OCI-LY1 (cell line): ENCODE results near the gene OXTR.

Experiments used
- H2AFZ ChIP-seq: fragments of 200-600 bp; sonication (generic), shearing (Covaris generic); 2 replicates; pipeline ENCODE4 v1.6.0; 2014; ENCODE audit warnings: antibody characterized with exemption, mild to moderate bottlenecking, low read length
- H3F3A ChIP-seq: fragments of 200-600 bp; sonication (generic), shearing (Covaris generic); 2 replicates; pipeline ENCODE4 v1.6.0; 2014; ENCODE audit warnings: mild to moderate bottlenecking, antibody characterized with exemption, low read length, moderate library complexity; ENCODE audit not compliant: insufficient read depth
- H3K27ac ChIP-seq: fragments of 200-600 bp; sonication (generic); 2 replicates; pipeline ENCODE4 v1.5.1; 2014; ENCODE audit warnings: low read length, mixed run types, mild to moderate bottlenecking, low read depth; ENCODE audit not compliant: poor library complexity, severe bottlenecking
- H3K27me3 ChIP-seq: fragments of 200-600 bp; sonication (generic); 2 replicates; pipeline ENCODE4 v1.6.0; 2014; ENCODE audit warnings: antibody characterized with exemption, mild to moderate bottlenecking, low read length, moderate library complexity; ENCODE audit not compliant: insufficient read depth
- H3K36me3 ChIP-seq: fragments of 200-600 bp; sonication (generic); 2 replicates; pipeline ENCODE4 v1.6.1; 2014; ENCODE audit warnings: mild to moderate bottlenecking, antibody characterized with exemption, low read length, moderate library complexity, mixed read lengths; ENCODE audit not compliant: insufficient read depth
- H3K4me1 ChIP-seq: fragments of 200-600 bp; sonication (generic); 2 replicates; pipeline ENCODE4 v1.5.1; 2014; ENCODE audit warnings: mild to moderate bottlenecking, low read length, moderate library complexity; ENCODE audit not compliant: insufficient read depth, severe bottlenecking
- H3K4me2 ChIP-seq: fragments of 200-600 bp; sonication (generic), shearing (Covaris generic); 2 replicates; pipeline ENCODE4 v1.6.1; 2014; ENCODE audit warnings: low read length
- H3K4me3 ChIP-seq: fragments of 200-600 bp; sonication (generic); 2 replicates; pipeline ENCODE4 v1.5.1; 2014; ENCODE audit warnings: low read length, low read depth, mild to moderate bottlenecking, mixed read lengths; ENCODE audit not compliant: poor library complexity, severe bottlenecking
- H3K79me2 ChIP-seq: fragments of 200-600 bp; shearing (Covaris generic); 2 replicates; pipeline ENCODE4 v1.6.1; 2016; ENCODE audit warnings: mixed run types, low read length, mixed read lengths; ENCODE audit not compliant: insufficient read depth
- H3K9ac ChIP-seq: fragments of 200-600 bp; sonication (generic), shearing (Covaris generic); 2 replicates; pipeline ENCODE4 v1.6.1; 2014; ENCODE audit warnings: mild to moderate bottlenecking, low read length, mixed read lengths
- H3K9me2 ChIP-seq: fragments of 200-600 bp; sonication (generic), shearing (Covaris generic); 2 replicates; pipeline ENCODE4 v1.6.1; 2014; ENCODE audit warnings: low read depth, mild to moderate bottlenecking, low read length, mixed read lengths
- H3K9me3 ChIP-seq: fragments of 200-600 bp; shearing (Covaris generic); 2 replicates; pipeline ENCODE4 v1.6.1; 2014; ENCODE audit warnings: low read length, mixed read lengths
- H4K20me1 ChIP-seq: fragments of 200-600 bp; sonication (generic), shearing (Covaris generic); 2 replicates; pipeline ENCODE4 v1.6.0; 2016; ENCODE audit warnings: mild to moderate bottlenecking, low read length; ENCODE audit not compliant: insufficient read depth
- EZH2 ChIP-seq: fragments of 200-600 bp; sonication (generic), shearing (Covaris generic); IDR thresholded peaks from 2 replicates; pipeline ENCODE4 v1.8.0; 2017; ENCODE audit warnings: borderline replicate concordance, mixed run types, mild to moderate bottlenecking, antibody characterized with exemption, low read length, moderate library complexity, mixed read lengths
- TF ChIP-seq, protein P1 (sequence below): fragments of 200-600 bp; sonication (generic), shearing (Covaris generic); IDR thresholded peaks from 2 replicates; pipeline ENCODE4 v1.5.1; 2017; ENCODE audit warnings: mild to moderate bottlenecking, antibody characterized with exemption, low read length, moderate library complexity, mixed read lengths

Gene OXTR

DNA sequence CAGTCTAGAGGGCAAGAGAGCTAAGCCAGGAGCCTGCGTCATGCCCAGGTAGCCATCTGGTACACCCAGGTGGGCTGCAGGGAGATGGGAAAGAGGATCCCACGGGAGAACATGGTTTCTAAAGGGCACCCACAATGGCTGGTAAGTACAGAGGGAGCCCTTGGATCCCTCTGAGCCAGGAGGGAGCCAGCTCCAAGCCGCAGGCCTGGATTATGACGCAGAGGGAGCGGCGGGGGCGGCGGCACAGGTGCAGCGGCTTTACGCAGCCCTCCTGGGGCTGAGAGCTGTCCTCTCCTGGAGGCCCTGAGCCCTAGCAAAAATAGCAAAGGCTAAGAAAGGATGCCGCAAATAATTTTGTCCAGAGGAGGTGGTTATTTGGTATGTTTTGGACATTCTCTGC is 33.0 kb downstream of the OXTR start:
- no peaks in the 10 kb centered on the region for H3K36me3 ChIP-seq
- no peaks in the 10 kb centered on the region for H3K9me3 ChIP-seq
- no peaks in the 10 kb centered on the region for H4K20me1 ChIP-seq
- no peaks in the 10 kb centered on the region for H3K9me2 ChIP-seq
- H3K4me1 ChIP-seq, result no peaks in the 10 kb centered on the region
- no peak overlapping the region for H3K4me2 ChIP-seq
- H2AFZ ChIP-seq, result no peak overlapping the region
- no peak overlapping the region for H3K4me3 ChIP-seq
- H3K27me3 ChIP-seq, result peaks cover 5% of the 10 kb centered on the region; the same call in 1 of the 2 replicates
- H3K9ac ChIP-seq, result no peak overlapping the region
- no peaks in the 10 kb centered on the region for H3K79me2 ChIP-seq
- TF ChIP-seq, protein P1, sequence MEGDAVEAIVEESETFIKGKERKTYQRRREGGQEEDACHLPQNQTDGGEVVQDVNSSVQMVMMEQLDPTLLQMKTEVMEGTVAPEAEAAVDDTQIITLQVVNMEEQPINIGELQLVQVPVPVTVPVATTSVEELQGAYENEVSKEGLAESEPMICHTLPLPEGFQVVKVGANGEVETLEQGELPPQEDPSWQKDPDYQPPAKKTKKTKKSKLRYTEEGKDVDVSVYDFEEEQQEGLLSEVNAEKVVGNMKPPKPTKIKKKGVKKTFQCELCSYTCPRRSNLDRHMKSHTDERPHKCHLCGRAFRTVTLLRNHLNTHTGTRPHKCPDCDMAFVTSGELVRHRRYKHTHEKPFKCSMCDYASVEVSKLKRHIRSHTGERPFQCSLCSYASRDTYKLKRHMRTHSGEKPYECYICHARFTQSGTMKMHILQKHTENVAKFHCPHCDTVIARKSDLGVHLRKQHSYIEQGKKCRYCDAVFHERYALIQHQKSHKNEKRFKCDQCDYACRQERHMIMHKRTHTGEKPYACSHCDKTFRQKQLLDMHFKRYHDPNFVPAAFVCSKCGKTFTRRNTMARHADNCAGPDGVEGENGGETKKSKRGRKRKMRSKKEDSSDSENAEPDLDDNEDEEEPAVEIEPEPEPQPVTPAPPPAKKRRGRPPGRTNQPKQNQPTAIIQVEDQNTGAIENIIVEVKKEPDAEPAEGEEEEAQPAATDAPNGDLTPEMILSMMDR, result no peak
- TF ChIP-seq EZH2, result no peak
- H3K27ac ChIP-seq, result no peak overlapping the region
- H3F3A ChIP-seq, result no peaks in the 10 kb centered on the region

DNA sequence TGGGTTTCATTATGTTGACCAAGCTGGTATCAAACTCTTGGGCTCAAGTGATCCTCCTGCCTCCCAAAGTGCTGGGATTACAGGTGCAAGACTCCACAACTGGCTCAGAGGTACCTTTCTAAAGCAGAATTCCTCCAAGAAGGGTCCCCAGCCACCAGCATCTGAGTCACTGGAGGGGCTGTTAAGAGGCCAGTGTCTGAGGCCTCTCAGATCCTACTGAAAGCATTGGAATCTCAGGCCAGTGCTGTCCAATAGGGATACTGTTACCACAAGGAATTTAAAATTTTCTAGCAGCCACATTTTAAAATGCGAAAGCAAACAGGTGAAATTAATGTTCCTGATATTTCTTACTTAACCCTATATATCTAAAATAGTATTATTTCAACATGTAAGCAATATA is 34.5 kb downstream of the OXTR start:
- Histone ChIP-seq H3K4me3 (no peak overlapping the region), H3K4me2 (no peak overlapping the region), H3K27me3 (peaks cover 5% of the 10 kb centered on the region; the same call in 1 of the 2 replicates), H3K4me1 (no peaks in the 10 kb centered on the region), H3K9me3 (no peaks in the 10 kb centered on the region), H3F3A (no peaks in the 10 kb centered on the region), H4K20me1 (no peaks in the 10 kb centered on the region), H3K36me3 (no peaks in the 10 kb centered on the region), H3K79me2 (no peaks in the 10 kb centered on the region), H3K27ac (no peak overlapping the region), H3K9me2 (no peaks in the 10 kb centered on the region), H3K9ac (no peak overlapping the region), H2AFZ (no peak overlapping the region)
- TF ChIP-seq, protein P1, result no peak
- TF ChIP-seq EZH2, result no peak

DNA sequence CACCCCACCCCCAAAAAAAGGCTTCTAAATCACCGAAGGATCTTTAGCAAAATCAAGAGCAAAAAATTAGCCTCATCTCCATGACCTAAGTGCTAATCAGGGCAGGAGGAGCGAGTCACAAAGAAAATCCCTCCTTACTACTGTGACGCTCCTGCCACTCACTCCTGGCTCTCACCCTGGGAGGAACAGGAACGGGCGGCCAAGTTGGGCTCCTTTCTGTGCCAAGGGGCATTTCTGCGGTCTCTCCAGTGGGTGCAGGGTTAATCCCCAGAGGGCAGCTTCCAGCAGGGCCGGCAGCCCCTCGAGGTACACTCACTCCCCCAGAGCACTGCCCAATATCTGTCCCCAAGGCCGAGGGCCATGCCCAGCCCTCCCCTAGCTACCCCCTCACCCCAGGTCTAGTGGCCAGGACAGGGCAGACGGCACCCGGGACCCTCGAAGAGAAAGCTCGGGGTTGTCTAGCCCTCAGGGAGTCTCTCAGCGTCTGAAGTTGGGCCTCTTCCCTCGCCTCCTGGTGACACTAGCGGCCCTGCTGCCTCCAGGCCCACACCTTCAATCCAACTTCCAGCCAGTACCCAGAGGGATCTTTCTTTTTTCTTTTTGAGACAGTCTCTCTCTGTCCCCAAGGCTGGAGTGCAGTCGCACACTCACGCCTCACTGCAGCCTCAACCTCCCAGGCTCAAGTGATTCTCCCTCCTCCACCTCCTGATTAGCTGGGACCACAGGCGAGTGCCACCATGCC is 35.1 kb downstream of the OXTR start:
- H3K27me3 ChIP-seq, result peaks cover 5% of the 10 kb centered on the region; the same call in 1 of the 2 replicates
- H3K79me2 ChIP-seq, result no peaks in the 10 kb centered on the region
- TF ChIP-seq EZH2, result no peak
- TF ChIP-seq, protein P1, result no peak
- no peak overlapping the region for H3K4me3 ChIP-seq
- no peak overlapping the region for H3K4me2 ChIP-seq
- no peak overlapping the region for H3K27ac ChIP-seq
- no peaks in the 10 kb centered on the region for H4K20me1 ChIP-seq
- no peaks in the 10 kb centered on the region for H3F3A ChIP-seq
- no peaks in the 10 kb centered on the region for H3K4me1 ChIP-seq
- no peak overlapping the region for H3K9ac ChIP-seq
- no peaks in the 10 kb centered on the region for H3K36me3 ChIP-seq
- H3K9me3 ChIP-seq, result no peaks in the 10 kb centered on the region
- H3K9me2 ChIP-seq, result no peaks in the 10 kb centered on the region
- H2AFZ ChIP-seq, result no peak overlapping the region
